PC-3 (cell line): ENCODE results near the gene NR2F6. TPM values are rescaled to one million over a fixed set of nuclear protein-coding genes. Genes with fewer than 3 reads are reported as not detected.

Experiments
- ATAC-seq: fragments of 200-7000 bp; cut with Tn5 transposase; 2 replicates; pipeline ENCODE4 v1.9.1; 2020; ENCODE audit warnings: mild to moderate bottlenecking, moderate library complexity
- BruUV-seq: library from RNA; stranded (reverse); fragments of 400-500 nt; replicated peaks from 2 replicates; lab custom pipeline; 2021; lab: Mats Ljungman, UMichigan
- CTCF ChIA-PET: fragments of 300-600 bp; sonication (Branson Sonifier 250); formaldehyde crosslinking; loops from one replicate; lab custom pipeline; 2022; ENCODE audit warnings: antibody characterized with exemption; lab: Charles Lee
- POLR2A ChIA-PET: fragments of 300-600 bp; sonication (Branson Sonifier 250); formaldehyde crosslinking; loops from one replicate; lab custom pipeline; 2022; ENCODE audit warnings: antibody characterized with exemption; ENCODE audit not compliant: unreplicated experiment; lab: Charles Lee
- DNase-seq: peaks from one replicate; pipeline ENCODE4 v3.0.0-alpha.2; 2015
- H2AFZ ChIP-seq: fragments of 300-600 bp; sonication (generic); 2 replicates; pipeline ENCODE4 v1.6.0; 2016; ENCODE audit warnings: antibody characterized with exemption, low read length
- H3F3A ChIP-seq: fragments of 300-600 bp; sonication (generic); one replicate; pipeline ENCODE4 v1.6.0; 2017; ENCODE audit warnings: antibody characterized with exemption, low read length, control low read depth, mild to moderate bottlenecking; ENCODE audit not compliant: unreplicated experiment
- H3K27ac ChIP-seq: fragments of 300-600 bp; sonication (generic); 2 replicates; pipeline ENCODE4 v1.5.1; 2016; ENCODE audit warnings: mild to moderate bottlenecking, low read length
- H3K27me3 ChIP-seq: fragments of 300-600 bp; sonication (generic); 2 replicates; pipeline ENCODE4 v1.6.1; 2016; ENCODE audit warnings: low read length, mixed read lengths
- H3K36me3 ChIP-seq: fragments of 300-600 bp; sonication (generic); 2 replicates; pipeline ENCODE4 v1.6.1; 2016; ENCODE audit warnings: low read depth, mixed run types, low read length, mixed read lengths
- H3K4me1 ChIP-seq: fragments of 300-600 bp; sonication (generic); 2 replicates; pipeline ENCODE4 v1.5.1; 2016; ENCODE audit warnings: low read length; ENCODE audit not compliant: insufficient read depth
- H3K4me2 ChIP-seq: fragments of 300-600 bp; sonication (generic); 2 replicates; pipeline ENCODE4 v1.6.0; 2016; ENCODE audit warnings: low read length
- H3K4me3 ChIP-seq: fragments of 300-600 bp; sonication (generic); 2 replicates; pipeline ENCODE4 v1.5.1; 2016; ENCODE audit warnings: mild to moderate bottlenecking, low read length, mixed read lengths
- H3K79me2 ChIP-seq: fragments of 300-600 bp; sonication (generic); 2 replicates; pipeline ENCODE4 v1.6.1; 2017; ENCODE audit warnings: low read length, mixed read lengths
- H3K9ac ChIP-seq: fragments of 300-600 bp; sonication (generic); 2 replicates; pipeline ENCODE4 v1.6.0; 2016; ENCODE audit warnings: mild to moderate bottlenecking, low read length
- H3K9me2 ChIP-seq: fragments of 300-600 bp; sonication (generic); replicated peaks from 2 replicates; pipeline ENCODE4 v1.6.1; 2016; ENCODE audit warnings: mixed run types, low read length, mixed read lengths
- H3K9me3 ChIP-seq: fragments of 300-600 bp; sonication (generic); 2 replicates; pipeline ENCODE4 v1.6.1; 2016; ENCODE audit warnings: low read length, mixed read lengths
- H4K20me1 ChIP-seq: fragments of 300-600 bp; sonication (generic); 2 replicates; pipeline ENCODE4 v1.6.1; 2016; ENCODE audit warnings: low read length, mixed read lengths
- EZH2 ChIP-seq: fragments of 300-600 bp; sonication (generic); IDR thresholded peaks from one replicate; pipeline ENCODE4 v1.6.1; 2017; ENCODE audit warnings: antibody characterized with exemption, mild to moderate bottlenecking, low read length; ENCODE audit not compliant: unreplicated experiment
- EZH2phosphoT487 ChIP-seq: fragments of 300-600 bp; sonication (generic); IDR thresholded peaks from 2 replicates; pipeline ENCODE4 v1.6.1; 2018; ENCODE audit warnings: mild to moderate bottlenecking, antibody characterized with exemption, low read length, borderline replicate concordance
- intact Hi-C: fragments of 100-400 bp; cut with micrococcal nuclease; formaldehyde crosslinking; loops from 2 replicates; pipeline ENCODE4 v1.9.0; 2023
- total RNA-seq: library from RNA; depleted of rRNA; stranded (reverse); fragments of >200 nt; gene quantifications from 2 replicates; pipeline ENCODE4 v1.2.3, GENCODE V29; 2014
- TF ChIP-seq, protein P1 (sequence below): fragments of 300-600 bp; sonication (generic); conservative IDR thresholded peaks from 2 replicates; pipeline ENCODE4 v1.5.1; 2017; ENCODE audit warnings: antibody characterized with exemption, low read depth, mild to moderate bottlenecking, low read length

NR2F6 gene
- total RNA-seq, 1 experiment from 2014 or later = 134 TPM

DNA sequence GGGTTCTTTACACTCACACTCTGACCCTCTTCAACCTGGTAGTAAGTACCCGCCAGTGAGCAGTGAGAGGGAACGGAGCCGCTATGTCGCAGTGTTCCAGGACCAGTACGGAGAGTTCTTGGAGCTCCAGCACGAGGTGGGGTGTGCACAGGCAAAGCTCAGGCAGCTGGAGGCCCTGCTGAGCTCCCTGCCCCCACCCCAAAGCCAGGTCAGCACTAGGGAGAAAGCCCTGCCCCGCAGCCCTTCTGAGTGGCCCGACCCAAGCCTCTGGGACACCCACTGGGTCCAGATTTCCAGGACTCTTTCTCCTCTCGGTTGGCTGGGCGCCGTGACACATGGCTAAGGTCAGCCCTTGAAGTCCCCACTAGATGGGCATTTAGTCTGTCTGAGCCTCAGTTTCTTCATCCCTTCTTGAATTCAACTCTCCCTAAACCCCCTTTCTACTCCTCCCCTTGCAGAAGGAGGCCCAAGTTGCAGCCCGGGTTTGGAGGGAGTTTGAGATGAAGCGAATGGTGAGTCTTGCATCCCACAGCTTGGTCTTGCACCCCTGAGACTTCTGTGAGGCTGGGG, 17.8 kb downstream of the NR2F6 start:
- no peak for DNase-seq
- H2AFZ ChIP-seq = no peak overlapping the region
- H3K27me3 ChIP-seq = no peaks in the 10 kb centered on the region
- BruUV-seq = no TSS peak
- no peak for TF ChIP-seq EZH2
- TF ChIP-seq, protein P1, sequence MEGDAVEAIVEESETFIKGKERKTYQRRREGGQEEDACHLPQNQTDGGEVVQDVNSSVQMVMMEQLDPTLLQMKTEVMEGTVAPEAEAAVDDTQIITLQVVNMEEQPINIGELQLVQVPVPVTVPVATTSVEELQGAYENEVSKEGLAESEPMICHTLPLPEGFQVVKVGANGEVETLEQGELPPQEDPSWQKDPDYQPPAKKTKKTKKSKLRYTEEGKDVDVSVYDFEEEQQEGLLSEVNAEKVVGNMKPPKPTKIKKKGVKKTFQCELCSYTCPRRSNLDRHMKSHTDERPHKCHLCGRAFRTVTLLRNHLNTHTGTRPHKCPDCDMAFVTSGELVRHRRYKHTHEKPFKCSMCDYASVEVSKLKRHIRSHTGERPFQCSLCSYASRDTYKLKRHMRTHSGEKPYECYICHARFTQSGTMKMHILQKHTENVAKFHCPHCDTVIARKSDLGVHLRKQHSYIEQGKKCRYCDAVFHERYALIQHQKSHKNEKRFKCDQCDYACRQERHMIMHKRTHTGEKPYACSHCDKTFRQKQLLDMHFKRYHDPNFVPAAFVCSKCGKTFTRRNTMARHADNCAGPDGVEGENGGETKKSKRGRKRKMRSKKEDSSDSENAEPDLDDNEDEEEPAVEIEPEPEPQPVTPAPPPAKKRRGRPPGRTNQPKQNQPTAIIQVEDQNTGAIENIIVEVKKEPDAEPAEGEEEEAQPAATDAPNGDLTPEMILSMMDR = no peak
- no peak for TF ChIP-seq EZH2phosphoT487
- H3K36me3 ChIP-seq = peaks cover 11% of the 10 kb centered on the region; the same call in 1 of the 2 replicates
- H3F3A ChIP-seq = no peaks in the 10 kb centered on the region
- H3K4me2 ChIP-seq = no peak overlapping the region
- ATAC-seq = no peak
- H3K27ac ChIP-seq = no peak overlapping the region
- intact Hi-C loops = no loop called here
- 0 out of 2 replicates have a peak, but pooled peaks cover 6% of the 10 kb centered on the region for H3K79me2 ChIP-seq
- H4K20me1 ChIP-seq = no peaks in the 10 kb centered on the region
- no peak overlapping the region for H3K4me3 ChIP-seq
- ChIA-PET POLR2A (no interaction called here), CTCF (no interaction called here)
- H3K9ac ChIP-seq = no peak overlapping the region
- no peaks in the 10 kb centered on the region; the same call in 1 of the 2 replicates for H3K4me1 ChIP-seq
- H3K9me3 ChIP-seq = no peaks in the 10 kb centered on the region
- no peaks in the 10 kb centered on the region for H3K9me2 ChIP-seq

GRCh38 chr19:17226002-17226933, 19.5 kb downstream of the NR2F6 start, which contains the start of gene OCEL1:
OCEL1 (plus strand) TSS chr19:17226226; CDS start chr19:17226248, 22 bp downstream.
- ATAC-seq = peak; percentile 95
- H3K79me2 ChIP-seq = 0 out of 2 replicates have a peak, but pooled peaks cover 6% of the 10 kb centered on the region
- no peaks in the 10 kb centered on the region; the same call in 1 of the 2 replicates for H3K4me1 ChIP-seq
- ChIA-PET POLR2A (interaction anchor here (0.5 to 0.7 kb wide), 3 partner anchors 11 to 527 kb away, joined by 3 to 12 read pairs (median 3); partner anchors contain the start of gene USE1), CTCF (interaction anchor here (1.3 kb wide), 1 partner anchor 11 kb away, joined by 5 read pairs; the partner anchor contains the start of gene USE1)
- intact Hi-C loops = no loop called here
- H4K20me1 ChIP-seq = no peaks in the 10 kb centered on the region
- H3K9me3 ChIP-seq = no peaks in the 10 kb centered on the region
- H3K27me3 ChIP-seq = no peaks in the 10 kb centered on the region
- H3K4me3 ChIP-seq = peak within 1 kb of the TSS; percentile 83
- peak within 1 kb of the TSS; percentile 98 for H2AFZ ChIP-seq
- BruUV-seq = no TSS peak
- H3F3A ChIP-seq = no peaks in the 10 kb centered on the region
- peak within 1 kb of the TSS; percentile 89 for H3K4me2 ChIP-seq
- H3K27ac ChIP-seq = peak within 1 kb of the TSS; percentile 59
- no peaks in the 10 kb centered on the region for H3K9me2 ChIP-seq
- TF ChIP-seq, protein P1 = no peak
- TF ChIP-seq EZH2 (no peak), EZH2phosphoT487 (no peak)
- DNase-seq = peak; percentile 98
- H3K36me3 ChIP-seq = peaks cover 5% of the 10 kb centered on the region; the same call in 1 of the 2 replicates
- H3K9ac ChIP-seq = peak within 1 kb of the TSS; percentile 81
